ENCODE measurements around the gene ASMTL.

DNA sequence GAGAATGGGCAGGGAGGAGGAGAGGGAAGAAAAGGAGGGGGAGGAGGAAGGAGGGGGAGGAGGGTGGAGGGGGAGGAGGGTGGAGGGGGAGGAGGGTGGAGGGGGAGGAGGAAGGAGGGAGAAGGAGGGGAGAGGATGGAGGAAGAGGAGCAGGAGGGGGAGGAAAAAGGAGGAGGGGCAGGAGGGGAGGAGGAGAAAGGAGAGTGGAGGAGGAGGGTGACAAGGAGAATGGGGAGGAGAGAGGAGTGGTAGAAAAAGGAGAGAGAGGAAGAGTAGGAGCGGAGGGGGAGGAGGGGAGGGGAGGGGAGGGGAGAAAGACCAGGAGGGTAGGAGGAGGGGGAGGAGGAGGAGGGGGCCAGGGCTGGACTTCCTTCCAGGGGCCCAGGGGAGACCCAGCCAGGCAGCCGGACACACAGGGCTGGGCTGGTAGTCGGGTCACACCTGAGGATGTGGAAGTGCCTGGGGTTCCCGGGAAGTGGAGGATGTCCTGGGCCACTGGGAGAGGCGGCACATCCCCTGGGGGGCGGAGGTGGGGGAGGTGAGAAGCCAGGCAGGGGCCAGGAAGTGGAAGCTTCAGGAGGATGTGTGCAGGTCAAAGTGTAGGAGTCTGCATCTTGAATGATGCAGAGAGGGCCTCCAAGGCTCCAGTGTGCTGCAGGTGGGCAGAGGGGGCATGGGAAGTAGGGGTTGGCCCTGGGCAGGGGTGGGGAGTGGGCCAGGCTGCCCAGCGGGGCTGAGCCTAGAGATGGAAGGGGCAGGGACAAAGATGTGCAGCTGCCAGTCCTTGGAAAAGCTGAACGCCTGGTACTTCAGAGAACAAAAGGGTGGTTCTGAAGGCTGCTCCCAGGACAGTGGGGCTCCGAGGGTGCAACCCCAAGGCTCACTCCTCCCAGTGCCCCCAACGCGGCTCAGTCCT, 97.3 kb downstream of the ASMTL start:
- TF ChIP-seq, protein P1, sequence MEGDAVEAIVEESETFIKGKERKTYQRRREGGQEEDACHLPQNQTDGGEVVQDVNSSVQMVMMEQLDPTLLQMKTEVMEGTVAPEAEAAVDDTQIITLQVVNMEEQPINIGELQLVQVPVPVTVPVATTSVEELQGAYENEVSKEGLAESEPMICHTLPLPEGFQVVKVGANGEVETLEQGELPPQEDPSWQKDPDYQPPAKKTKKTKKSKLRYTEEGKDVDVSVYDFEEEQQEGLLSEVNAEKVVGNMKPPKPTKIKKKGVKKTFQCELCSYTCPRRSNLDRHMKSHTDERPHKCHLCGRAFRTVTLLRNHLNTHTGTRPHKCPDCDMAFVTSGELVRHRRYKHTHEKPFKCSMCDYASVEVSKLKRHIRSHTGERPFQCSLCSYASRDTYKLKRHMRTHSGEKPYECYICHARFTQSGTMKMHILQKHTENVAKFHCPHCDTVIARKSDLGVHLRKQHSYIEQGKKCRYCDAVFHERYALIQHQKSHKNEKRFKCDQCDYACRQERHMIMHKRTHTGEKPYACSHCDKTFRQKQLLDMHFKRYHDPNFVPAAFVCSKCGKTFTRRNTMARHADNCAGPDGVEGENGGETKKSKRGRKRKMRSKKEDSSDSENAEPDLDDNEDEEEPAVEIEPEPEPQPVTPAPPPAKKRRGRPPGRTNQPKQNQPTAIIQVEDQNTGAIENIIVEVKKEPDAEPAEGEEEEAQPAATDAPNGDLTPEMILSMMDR (IDR thresholded peaks at IDR 0.05): no peak
- TF ChIP-seq POLR2A (IDR thresholded peaks at IDR 0.05): no peak

Measured in right lobe of liver (tissue), 4 donors.